Endothelial cell of umbilical vein (primary cell): Measurements from ENCODE around the gene PLS1.

Experiments
- EZH2 ChIP-seq: IDR thresholded peaks from 2 replicates; pipeline ENCODE4 v1.6.1; 2012; ENCODE audit warnings: borderline replicate concordance, low read depth, mild to moderate bottlenecking, moderate library complexity, low read length, inconsistent platforms; ENCODE audit not compliant: severe bottlenecking
- POLR2A ChIP-seq: IDR thresholded peaks from 2 replicates; pipeline ENCODE4 v1.6.1; 2012; ENCODE audit warnings: low read depth, mild to moderate bottlenecking, control low read depth, low read length
- POLR2AphosphoS5 ChIP-seq: IDR thresholded peaks from 2 replicates; pipeline ENCODE4 v1.6.1; 2012; ENCODE audit warnings: low read depth, mild to moderate bottlenecking, control low read depth, low read length, moderate library complexity; ENCODE audit not compliant: insufficient read depth
- TF ChIP-seq, protein P1 (sequence below), 2 donors: IDR thresholded peaks; 1 replicate in 1 of 2; 2 replicates in 1 of 2; pipeline ENCODE4 v1.5.1; 2011; ENCODE audit warnings: low read length in 2 of 2, mild to moderate bottlenecking in 2 of 2, moderate library complexity in 2 of 2, control low read depth in 1 of 2, inconsistent platforms in 1 of 2, low read depth in 1 of 2; ENCODE audit not compliant: insufficient read depth in 1 of 2; ENCODE audit errors: extremely low read depth in 1 of 2

DNA sequence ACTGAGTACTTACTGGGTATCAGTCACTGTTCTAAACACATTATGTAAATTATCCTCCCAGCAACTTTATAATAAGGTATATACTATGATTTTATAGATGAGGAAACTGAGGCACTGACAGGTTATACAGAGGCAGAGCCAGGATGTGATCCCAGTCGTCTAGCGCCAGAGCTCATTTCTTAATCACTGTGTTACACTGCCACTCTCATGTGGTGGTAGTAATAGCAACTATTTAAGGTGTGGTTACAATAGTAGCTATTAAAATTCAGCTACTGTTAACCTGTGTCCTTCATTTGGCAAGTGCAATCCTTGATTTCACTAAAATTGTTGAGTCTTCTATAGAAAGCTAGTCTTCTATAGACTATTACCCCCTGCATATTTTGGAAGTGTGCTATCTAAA lies 84.5 kb downstream of the PLS1 start:
- TF ChIP-seq POLR2AphosphoS5 (no peak), POLR2A (no peak), EZH2 (no peak)
- TF ChIP-seq, protein P1, sequence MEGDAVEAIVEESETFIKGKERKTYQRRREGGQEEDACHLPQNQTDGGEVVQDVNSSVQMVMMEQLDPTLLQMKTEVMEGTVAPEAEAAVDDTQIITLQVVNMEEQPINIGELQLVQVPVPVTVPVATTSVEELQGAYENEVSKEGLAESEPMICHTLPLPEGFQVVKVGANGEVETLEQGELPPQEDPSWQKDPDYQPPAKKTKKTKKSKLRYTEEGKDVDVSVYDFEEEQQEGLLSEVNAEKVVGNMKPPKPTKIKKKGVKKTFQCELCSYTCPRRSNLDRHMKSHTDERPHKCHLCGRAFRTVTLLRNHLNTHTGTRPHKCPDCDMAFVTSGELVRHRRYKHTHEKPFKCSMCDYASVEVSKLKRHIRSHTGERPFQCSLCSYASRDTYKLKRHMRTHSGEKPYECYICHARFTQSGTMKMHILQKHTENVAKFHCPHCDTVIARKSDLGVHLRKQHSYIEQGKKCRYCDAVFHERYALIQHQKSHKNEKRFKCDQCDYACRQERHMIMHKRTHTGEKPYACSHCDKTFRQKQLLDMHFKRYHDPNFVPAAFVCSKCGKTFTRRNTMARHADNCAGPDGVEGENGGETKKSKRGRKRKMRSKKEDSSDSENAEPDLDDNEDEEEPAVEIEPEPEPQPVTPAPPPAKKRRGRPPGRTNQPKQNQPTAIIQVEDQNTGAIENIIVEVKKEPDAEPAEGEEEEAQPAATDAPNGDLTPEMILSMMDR (IDR thresholded peaks at IDR 0.05; ENCODE audit: extremely low read depth in 1 of 2, insufficient read depth in 1 of 2, low read depth in 1 of 2, low read length in 2 of 2), result no peak
